Measurements from ENCODE around the gene KCTD17.
"Not testable (repeated sequence)": the region's sequence is repeated elsewhere in the genome, so short reads cannot be mapped to it uniquely, and the experiment has no call there.

Gene KCTD17

DNA sequence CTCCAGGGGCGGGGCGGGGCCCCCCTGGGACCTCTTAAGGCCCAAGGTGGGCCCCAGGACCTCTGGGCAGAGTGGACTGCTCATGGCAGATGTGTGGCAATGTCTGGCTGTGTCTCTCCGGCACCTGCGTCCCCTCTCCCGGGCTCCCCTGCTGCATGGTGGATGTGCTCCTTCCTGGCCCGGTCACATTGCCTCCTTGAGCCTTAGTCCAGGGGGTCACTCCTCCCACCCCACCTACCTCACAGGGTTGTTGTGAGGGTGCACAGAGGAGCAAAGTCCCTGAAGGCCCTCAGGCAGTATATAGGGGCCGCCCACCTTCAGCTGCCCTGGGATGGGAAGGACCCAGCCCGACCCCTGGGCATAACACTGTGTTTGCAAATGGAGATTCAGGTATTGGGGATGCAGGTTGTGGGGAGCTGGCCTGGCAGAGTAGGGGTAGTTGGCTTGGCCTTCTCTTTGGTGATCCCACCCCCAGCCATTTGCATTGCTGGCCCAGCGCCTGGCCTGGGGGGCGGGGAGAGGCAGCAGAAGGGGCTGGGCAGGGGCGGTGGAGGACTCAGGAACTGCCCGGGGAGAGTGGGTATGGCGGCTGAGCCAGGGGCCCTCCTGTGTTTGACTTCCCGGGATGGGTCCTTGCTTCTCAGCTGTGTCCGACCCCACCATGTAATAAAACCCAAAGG, 11.3 kb downstream of the KCTD17 start:
- FAIRE-seq: no peak

GRCh38 chr22:37063431-37064420, 12.2 kb downstream of the KCTD17 start:
- FAIRE-seq: no peak

DNA sequence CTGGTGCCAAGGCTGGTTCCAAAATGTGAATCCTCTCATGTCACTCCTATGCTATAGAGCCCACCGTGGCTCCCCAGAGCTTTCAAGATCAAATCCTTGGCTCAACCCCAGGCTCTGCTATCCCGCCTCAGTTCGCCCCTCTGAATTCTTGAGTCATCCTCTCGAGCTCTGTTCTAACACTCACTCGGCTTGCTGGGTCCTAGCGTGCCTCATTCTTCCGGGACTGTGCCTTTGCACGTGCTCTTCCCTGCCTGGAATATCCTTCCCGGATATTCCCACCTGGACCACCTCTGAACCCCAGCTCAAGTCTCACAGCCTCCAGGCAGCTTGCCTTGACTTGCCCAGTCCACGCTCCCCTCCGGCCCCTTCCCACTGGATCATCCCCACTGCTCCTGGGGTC, 13.0 kb downstream of the KCTD17 start:
- no peak for FAIRE-seq

DNA sequence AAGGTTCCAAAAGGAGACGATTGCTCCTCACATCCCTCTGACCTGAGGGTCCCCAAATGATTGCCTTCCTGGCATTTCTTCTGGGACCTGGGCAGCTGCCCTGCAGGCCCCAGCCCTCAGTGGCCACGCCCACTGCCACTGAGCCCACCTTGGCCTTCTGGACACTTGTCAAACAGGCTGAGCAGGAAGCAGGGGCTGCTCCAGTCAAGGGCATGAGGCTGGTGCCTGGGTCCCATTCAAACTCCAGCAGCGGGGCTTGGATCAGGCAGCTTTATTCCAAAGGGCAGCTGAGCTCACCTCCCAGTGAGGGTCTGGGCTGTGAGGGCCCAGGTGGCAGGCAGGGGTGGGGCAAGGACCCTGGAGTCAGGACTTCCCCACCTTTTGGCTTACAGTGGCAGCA, 13.6 kb downstream of the KCTD17 start:
- no peak for FAIRE-seq

GRCh38 chr22:37065961-37066360, 14.4 kb downstream of the KCTD17 start:
- FAIRE-seq: no peak

GRCh38 chr22:37067428-37067827, 15.9 kb downstream of the KCTD17 start:
- FAIRE-seq: no peak

GRCh38 chr22:37068859-37069258, 17.3 kb downstream of the KCTD17 start:
- FAIRE-seq: no peak

GRCh38 chr22:37069319-37069718, 17.8 kb downstream of the KCTD17 start:
- FAIRE-seq: no peak

DNA sequence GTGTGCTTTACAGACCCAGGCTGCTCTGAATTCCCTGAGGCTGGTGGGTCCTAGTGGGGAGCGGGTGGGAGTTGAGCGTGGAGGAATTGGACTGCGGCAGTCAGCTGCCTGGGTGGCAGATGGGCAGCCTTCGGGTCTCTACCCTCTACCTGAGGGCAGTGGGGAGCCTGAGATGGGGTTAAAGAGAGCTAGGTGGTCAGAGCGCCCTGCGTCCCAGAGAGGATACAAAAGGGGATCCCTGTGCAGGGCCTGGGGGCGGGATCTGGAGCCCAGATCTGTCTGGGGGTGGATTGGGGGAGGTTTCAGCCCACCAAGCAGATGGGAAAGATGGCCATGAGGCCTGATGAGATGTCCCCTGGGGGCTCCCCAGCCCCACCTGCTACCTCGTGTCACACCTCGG, 18.2 kb downstream of the KCTD17 start:
- FAIRE-seq: no peak

DNA sequence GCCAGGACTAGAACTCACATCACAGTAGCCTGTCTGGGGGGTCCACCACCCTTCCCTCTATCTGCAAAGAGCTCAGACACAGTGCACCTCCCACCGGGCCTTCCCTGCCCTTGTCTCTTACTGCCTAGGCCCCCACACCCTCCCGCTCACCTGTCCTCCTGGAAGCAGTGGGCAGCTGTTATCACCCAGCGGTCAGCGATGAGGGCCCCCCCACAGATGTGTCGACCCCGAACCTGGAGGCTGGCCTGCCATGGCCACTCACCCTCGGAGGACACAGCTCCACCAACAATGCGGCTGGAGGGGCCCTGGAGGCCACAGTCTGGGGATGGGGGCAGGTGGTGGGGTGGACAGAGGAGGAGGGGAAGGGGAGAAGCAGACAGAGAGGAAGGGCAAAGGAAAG, 18.8 kb downstream of the KCTD17 start:
- no peak for FAIRE-seq

- no peak for FAIRE-seq
These were observed 19.2 kb downstream of the KCTD17 start for GRCh38 chr22:37070744-37071143.

DNA sequence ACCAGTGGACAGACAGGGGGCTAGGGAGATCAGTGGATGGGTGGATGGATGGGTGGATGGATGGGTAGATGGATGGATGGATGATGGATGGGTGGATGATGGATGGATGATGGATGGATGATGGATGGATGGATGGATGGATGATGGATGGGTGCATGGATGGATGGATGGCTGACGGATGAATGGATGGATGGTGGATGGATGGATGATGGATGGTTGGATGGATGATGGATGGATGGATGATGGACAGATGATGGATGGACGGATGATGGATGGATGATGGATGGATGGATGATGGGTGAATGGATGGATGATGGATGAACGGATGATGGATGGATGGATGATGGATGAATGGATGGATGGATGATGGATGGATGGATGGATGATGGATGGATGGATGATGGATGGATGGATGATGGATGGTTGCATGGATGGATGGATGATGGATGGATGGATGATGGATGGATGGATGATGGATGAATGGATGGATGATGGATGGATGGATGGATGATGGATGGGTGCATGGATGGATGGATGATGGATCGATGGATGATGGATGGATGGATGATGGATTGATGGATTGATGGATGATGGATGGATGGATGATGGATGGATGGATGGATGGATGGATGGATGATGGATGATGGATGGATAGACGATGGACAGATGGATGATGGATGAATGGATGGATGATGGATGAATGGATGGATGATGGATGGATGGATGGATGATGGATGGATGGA, 20.5 kb downstream of the KCTD17 start:
- not testable (repeated sequence) for FAIRE-seq

GRCh38 chr22:37072673-37073072, 21.1 kb downstream of the KCTD17 start:
- FAIRE-seq: no peak

DNA sequence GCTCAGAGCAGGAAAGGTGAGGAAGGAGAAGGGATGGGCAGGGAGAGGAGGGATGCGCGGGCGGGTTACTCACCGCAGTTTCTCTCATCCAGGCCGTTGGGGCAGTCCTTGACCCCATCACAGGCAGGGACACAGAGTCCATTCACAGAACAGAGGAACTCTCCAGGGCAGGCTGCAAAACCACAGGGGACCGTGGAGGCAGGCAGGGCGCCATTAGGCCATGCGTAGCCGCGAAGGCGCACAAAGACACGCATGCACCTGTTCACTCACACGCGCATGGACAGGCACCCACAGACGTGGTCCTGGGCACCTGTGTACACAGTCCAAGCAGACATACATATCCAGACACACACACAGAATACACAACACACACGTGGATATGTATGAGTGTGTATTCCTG, 23.0 kb downstream of the KCTD17 start:
- no peak for FAIRE-seq

DNA sequence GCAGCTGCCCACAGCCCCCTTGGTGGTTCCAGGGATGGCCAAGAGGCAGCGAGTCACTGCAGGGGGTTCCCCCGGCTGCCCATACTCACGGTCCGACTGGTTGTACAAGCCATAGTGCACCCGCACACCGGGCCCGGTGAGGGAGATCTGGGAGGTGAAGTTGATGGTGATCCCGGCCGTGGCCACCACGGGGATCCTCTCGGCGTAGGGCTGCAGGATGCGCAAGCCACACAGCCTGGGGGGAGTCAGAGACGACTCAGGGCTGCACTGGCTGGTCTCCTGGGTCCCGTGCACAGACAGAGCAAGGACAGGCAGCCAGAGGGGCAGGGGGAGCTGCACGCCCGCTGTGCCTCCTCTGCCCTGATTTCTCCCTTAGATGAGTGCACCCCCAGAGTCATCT, 23.5 kb downstream of the KCTD17 start:
- FAIRE-seq: no peak

GRCh38 chr22:37075822-37076433, 24.4 kb downstream of the KCTD17 start:
- no peak for FAIRE-seq

- no peak for FAIRE-seq
These were observed 26.4 kb downstream of the KCTD17 start for GRCh38 chr22:37077802-37078448.

DNA sequence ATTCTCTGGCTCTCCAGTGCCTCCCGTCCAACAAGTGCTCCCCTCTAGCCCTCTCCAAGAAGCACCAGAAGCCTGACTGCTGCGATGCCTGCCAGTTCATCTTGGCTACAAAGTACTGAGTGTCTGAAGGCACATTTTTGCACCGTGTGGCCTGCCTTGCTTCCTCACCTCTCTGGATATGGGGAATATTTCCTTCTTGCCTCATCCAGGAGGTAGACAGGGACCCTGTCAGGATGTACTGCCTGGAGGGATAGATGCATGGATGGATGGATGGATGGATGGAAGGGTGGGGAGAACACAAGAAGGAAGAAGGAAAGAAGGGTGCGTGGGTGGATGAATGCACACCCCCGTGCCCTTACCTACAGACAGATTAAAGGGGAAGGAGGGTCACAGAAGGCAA, 27.6 kb downstream of the KCTD17 start:
- FAIRE-seq: no peak

DNA sequence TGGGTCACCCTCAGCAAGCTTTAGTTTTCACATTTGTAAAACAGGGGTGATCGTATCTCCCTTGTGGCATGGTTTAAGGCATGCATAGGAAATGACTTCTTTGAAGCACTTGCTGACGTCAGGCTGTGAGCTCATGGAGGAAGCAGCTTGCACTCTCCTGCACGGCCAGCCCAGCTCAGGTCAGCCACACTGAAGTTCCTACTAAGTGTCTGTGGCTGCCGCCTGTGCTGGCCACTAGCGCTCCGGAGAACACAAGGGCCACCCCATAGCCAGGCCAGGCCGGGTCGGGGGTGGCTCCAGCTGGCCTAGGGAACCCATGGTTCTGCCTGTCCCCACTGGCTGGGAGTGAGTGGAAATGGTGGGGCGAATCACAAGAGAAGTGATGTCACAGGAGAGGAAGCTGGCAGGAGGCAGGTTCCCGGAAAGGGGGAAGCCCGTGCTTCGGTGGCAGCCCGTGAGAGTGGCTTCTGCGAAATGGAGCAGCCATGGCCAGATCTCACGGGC, 28.2 kb downstream of the KCTD17 start:
- FAIRE-seq: no peak

DNA sequence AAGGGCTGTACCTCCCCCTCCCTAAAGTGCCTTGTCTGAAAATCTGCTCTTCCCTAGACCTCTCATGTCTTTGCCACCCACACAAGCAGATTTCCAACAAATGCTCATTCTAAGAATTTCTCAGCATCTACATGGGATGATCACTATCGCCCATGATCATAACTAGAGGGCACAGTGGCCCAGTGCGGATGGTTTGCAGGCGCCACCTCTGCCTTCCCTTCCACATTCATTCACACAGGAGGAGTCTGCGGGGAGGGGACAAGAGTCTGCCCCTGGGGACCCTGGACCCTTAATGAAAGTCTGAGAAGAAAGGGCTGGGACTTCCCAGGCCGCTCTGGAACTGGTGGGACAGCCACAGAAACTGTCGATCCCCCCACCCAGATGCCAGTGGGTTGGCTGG, 28.9 kb downstream of the KCTD17 start:
- FAIRE-seq: no peak

GRCh38 chr22:37080838-37081237, 29.3 kb downstream of the KCTD17 start:
- no peak for FAIRE-seq

GRCh38 chr22:37082251-37082873, 30.8 kb downstream of the KCTD17 start:
- no peak for FAIRE-seq
